Fibroblast of the aortic adventitia (primary cell): Measurements from ENCODE around the gene GTF3C4. TPM values are rescaled to one million over a fixed set of nuclear protein-coding genes. Genes with fewer than 3 reads are reported as not detected.

Experiments
- DNase-seq: peaks from one replicate; pipeline ENCODE4 v3.0.0-alpha.2; 2010; ENCODE audit warnings: low read depth
- H3K4me3 ChIP-seq: 2 replicates; pipeline ENCODE4 v1.5.1; 2011; ENCODE audit warnings: low read depth, mild to moderate bottlenecking, control low read depth, low read length, moderate library complexity
- total RNA-seq: library from RNA; depleted of rRNA; stranded (reverse); fragments of >200 nt; gene quantifications from 2 replicates; pipeline ENCODE4 v1.2.3, GENCODE V29; 2012; ENCODE audit warnings: low replicate concordance
- TF ChIP-seq, protein P1 (sequence below): IDR thresholded peaks from 2 replicates; pipeline ENCODE4 v1.5.1; 2011; ENCODE audit warnings: mild to moderate bottlenecking, low read length, control low read depth, inconsistent platforms; ENCODE audit not compliant: insufficient read depth

Gene GTF3C4
- total RNA-seq, 1 donor: 19.8 TPM

- TF ChIP-seq, protein P1, sequence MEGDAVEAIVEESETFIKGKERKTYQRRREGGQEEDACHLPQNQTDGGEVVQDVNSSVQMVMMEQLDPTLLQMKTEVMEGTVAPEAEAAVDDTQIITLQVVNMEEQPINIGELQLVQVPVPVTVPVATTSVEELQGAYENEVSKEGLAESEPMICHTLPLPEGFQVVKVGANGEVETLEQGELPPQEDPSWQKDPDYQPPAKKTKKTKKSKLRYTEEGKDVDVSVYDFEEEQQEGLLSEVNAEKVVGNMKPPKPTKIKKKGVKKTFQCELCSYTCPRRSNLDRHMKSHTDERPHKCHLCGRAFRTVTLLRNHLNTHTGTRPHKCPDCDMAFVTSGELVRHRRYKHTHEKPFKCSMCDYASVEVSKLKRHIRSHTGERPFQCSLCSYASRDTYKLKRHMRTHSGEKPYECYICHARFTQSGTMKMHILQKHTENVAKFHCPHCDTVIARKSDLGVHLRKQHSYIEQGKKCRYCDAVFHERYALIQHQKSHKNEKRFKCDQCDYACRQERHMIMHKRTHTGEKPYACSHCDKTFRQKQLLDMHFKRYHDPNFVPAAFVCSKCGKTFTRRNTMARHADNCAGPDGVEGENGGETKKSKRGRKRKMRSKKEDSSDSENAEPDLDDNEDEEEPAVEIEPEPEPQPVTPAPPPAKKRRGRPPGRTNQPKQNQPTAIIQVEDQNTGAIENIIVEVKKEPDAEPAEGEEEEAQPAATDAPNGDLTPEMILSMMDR: no peak
- H3K4me3 ChIP-seq: no peak overlapping the region
- no peak for DNase-seq
Measured at GRCh38 chr9:132630116-132630515, 40.1 kb upstream of the GTF3C4 start.

- TF ChIP-seq, protein P1: no peak
- DNase-seq: no peak
- H3K4me3 ChIP-seq: no peak overlapping the region
Measured at GRCh38 chr9:132630811-132631210, 39.5 kb upstream of the GTF3C4 start.

- no peak overlapping the region for H3K4me3 ChIP-seq
- TF ChIP-seq, protein P1: no peak
- DNase-seq: peak; percentile 19
Measured at GRCh38 chr9:132631280-132631679, 39.0 kb upstream of the GTF3C4 start.

DNA sequence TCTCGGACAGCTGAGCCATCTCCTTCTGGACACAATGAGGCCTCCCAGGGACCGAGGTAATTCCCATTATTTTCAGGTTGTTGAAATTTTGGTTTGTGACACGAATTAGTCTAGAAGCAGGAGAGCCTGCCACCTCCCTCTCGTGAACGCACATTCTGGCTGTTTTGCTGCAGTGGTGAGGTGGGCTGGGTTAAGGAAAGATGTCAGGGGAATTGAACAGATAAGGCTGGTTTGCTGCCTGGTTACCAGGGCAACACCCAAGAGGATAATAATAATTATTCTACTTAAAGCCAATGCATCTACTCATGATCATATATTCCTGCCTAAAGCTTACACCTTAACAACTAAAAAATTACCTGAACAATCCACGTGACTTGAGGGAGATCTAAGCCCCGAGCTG, 38.6 kb upstream of the GTF3C4 start:
- no peak overlapping the region for H3K4me3 ChIP-seq
- TF ChIP-seq, protein P1: no peak
- peak; percentile 17 for DNase-seq

- no peak overlapping the region for H3K4me3 ChIP-seq
- TF ChIP-seq, protein P1: no peak
- no peak for DNase-seq
Measured at GRCh38 chr9:132632413-132633129, 37.7 kb upstream of the GTF3C4 start.

- DNase-seq: no peak
- no peak overlapping the region for H3K4me3 ChIP-seq
- TF ChIP-seq, protein P1: no peak
Measured at GRCh38 chr9:132634327-132634726, 35.9 kb upstream of the GTF3C4 start.

- no peak for DNase-seq
- no peak overlapping the region for H3K4me3 ChIP-seq
- TF ChIP-seq, protein P1: no peak
Measured at GRCh38 chr9:132637351-132637750, 32.9 kb upstream of the GTF3C4 start.
